K562 (cell line): Measurements from ENCODE around the gene ABCC10. TPM values are rescaled to one million over a fixed set of nuclear protein-coding genes. Genes with fewer than 3 reads are reported as not detected.

ENCODE experiments used
- ATAC-seq: fragments of 200-7000 bp; cut with Tn5 transposase; 3 replicates; pipeline ENCODE4 v1.9.1; 2020; ENCODE audit warnings: moderate library complexity
- BruUV-seq: library from RNA; stranded (reverse); fragments of 400-500 nt; replicated peaks from 2 replicates; lab custom pipeline; 2021; lab: Mats Ljungman, UMichigan
- CTCF ChIA-PET: fragments of 300-600 bp; formaldehyde crosslinking; extraction: SDS; loops from one replicate; lab custom pipeline; 2021; ENCODE audit warnings: low intra/inter-chr PET ratio; lab: Yijun Ruan, JAX
- POLR2A ChIA-PET: fragments of 300-600, 350-650 bp; sonication (Branson Sonifier 250); formaldehyde crosslinking; extraction: SDS; loops from one replicate; lab custom pipeline; 2021; ENCODE audit warnings: antibody characterized with exemption, inconsistent platforms; lab: Yijun Ruan, JAX
- DNase-seq, 4 experiments: peaks; one replicate each; pipeline versions ENCODE4 v3.0.0 to v3.0.0-alpha.2; 2011 to 2018; ENCODE audit warnings: low spot score in 3 of 4, mixed read lengths in 3 of 4; ENCODE audit errors: extremely low read depth in 1 of 4
- FAIRE-seq: peaks from 2 replicates; lab custom pipeline; 2011; peaks lifted over from hg19 to GRCh38; lab: Jason Lieb, UNC
- H2AFZ ChIP-seq: 2 replicates; pipeline ENCODE4 v1.6.0; 2011; ENCODE audit warnings: low read depth, low read length, control low read depth, inconsistent platforms
- H3K27ac ChIP-seq: fragments of 200-600 bp; 3 replicates; pipeline ENCODE4 v1.8.0; 2011; ENCODE audit warnings: low read depth, mild to moderate bottlenecking, control low read depth, inconsistent platforms, low read length, moderate library complexity, mixed read lengths; ENCODE audit errors: extremely low read depth
- H3K27me3 ChIP-seq, 2 experiments: fragments of 300-600 bp in 1 of 2; 2 replicates in 1 of 2; 3 replicates in 1 of 2; pipeline versions ENCODE4 v1.6.0 to v1.8.0; 2011; ENCODE audit warnings: inconsistent platforms in 2 of 2, low read length in 2 of 2, mild to moderate bottlenecking in 1 of 2, mixed read lengths in 1 of 2, moderate library complexity in 1 of 2; ENCODE audit not compliant: control insufficient read depth in 2 of 2, insufficient read depth in 2 of 2
- H3K36me3 ChIP-seq: fragments of 300-600 bp; 3 replicates; pipeline ENCODE4 v1.8.0; 2011; ENCODE audit warnings: mild to moderate bottlenecking, low read length, inconsistent platforms; ENCODE audit not compliant: control insufficient read depth, insufficient read depth
- H3K4me1 ChIP-seq, 2 experiments: fragments of 200-600 bp in 1 of 2; replicated peaks in 1 of 2; 2 replicates in 1 of 2; 3 replicates in 1 of 2; pipeline versions ENCODE4 v1.5.1 to v1.8.0; 2011; ENCODE audit warnings: inconsistent platforms in 2 of 2, low read length in 2 of 2, mild to moderate bottlenecking in 1 of 2, mixed read lengths in 1 of 2, moderate library complexity in 1 of 2; ENCODE audit not compliant: control insufficient read depth in 2 of 2, insufficient read depth in 2 of 2
- H3K4me2 ChIP-seq: 2 replicates; pipeline ENCODE4 v1.6.1; 2011; ENCODE audit warnings: low read length, control low read depth, inconsistent platforms, mixed read lengths; ENCODE audit not compliant: insufficient read depth
- H3K4me3 ChIP-seq: fragments of 200-600 bp; sonication (generic), shearing (Covaris generic); 2 replicates; pipeline ENCODE4 v1.5.1; 2016; ENCODE audit warnings: control low read depth, inconsistent platforms
- H3K79me2 ChIP-seq: fragments of 200-600 bp; 3 replicates; pipeline ENCODE4 v1.8.0; 2011; ENCODE audit warnings: low read length, inconsistent platforms; ENCODE audit not compliant: control insufficient read depth, insufficient read depth
- H3K9ac ChIP-seq, 2 experiments: 2 replicates each; pipeline versions ENCODE4 v1.6.0 to v1.6.1; 2011; ENCODE audit warnings: low read depth in 2 of 2, low read length in 2 of 2, control low read depth in 1 of 2, inconsistent platforms in 1 of 2, mild to moderate bottlenecking in 1 of 2, mixed read lengths in 1 of 2; ENCODE audit not compliant: insufficient read depth in 1 of 2
- H3K9me1 ChIP-seq: one replicate; pipeline ENCODE4 v1.6.0; 2011; ENCODE audit warnings: inconsistent platforms, mild to moderate bottlenecking, low read length, moderate library complexity; ENCODE audit not compliant: control insufficient read depth, insufficient read depth
- H3K9me3 ChIP-seq: replicated peaks from 2 replicates; pipeline ENCODE4 v1.5.1; 2011; ENCODE audit warnings: low read depth, low read length, inconsistent platforms; ENCODE audit not compliant: control insufficient read depth, insufficient read depth
- H4K20me1 ChIP-seq: replicated peaks from 2 replicates; pipeline ENCODE4 v1.6.1; 2011; ENCODE audit warnings: low read length, inconsistent platforms, mixed read lengths; ENCODE audit not compliant: control insufficient read depth, insufficient read depth
- CBFA2T2 ChIP-seq: fragments of 450-650 bp; conservative IDR thresholded peaks from 2 replicates; pipeline ENCODE4 v1.6.1; 2017; ENCODE audit warnings: mild to moderate bottlenecking
- CC2D1A ChIP-seq: fragments of 450-650 bp; IDR thresholded peaks from 2 replicates; pipeline ENCODE4 v1.6.1; 2017; ENCODE audit warnings: mild to moderate bottlenecking
- NFE2L1 ChIP-seq: fragments of 450-650 bp; IDR thresholded peaks from 2 replicates; pipeline ENCODE4 v1.6.1; 2016; ENCODE audit warnings: missing genetic modification characterization, low read depth, mild to moderate bottlenecking, missing compliant biosample characterization, moderate library complexity, borderline replicate concordance
- POLR2G ChIP-seq: fragments of 200-400 bp; formaldehyde crosslinking; IDR thresholded peaks from 2 replicates; pipeline ENCODE4 v1.6.1; 2017; ENCODE audit warnings: low read depth, mild to moderate bottlenecking, antibody characterized with exemption, low read length, moderate library complexity
- SP2 ChIP-seq: IDR thresholded peaks from 2 replicates; pipeline ENCODE4 v1.6.1; 2011; ENCODE audit warnings: mild to moderate bottlenecking, low read depth, low read length, moderate library complexity; ENCODE audit not compliant: poor library complexity, severe bottlenecking; ENCODE audit errors: extremely low read depth
- ZEB2 ChIP-seq: fragments of 450-650 bp; IDR thresholded peaks from 2 replicates; pipeline ENCODE4 v1.6.1; 2016
- ZNF589 ChIP-seq: fragments of 200-800 bp; sonication (Bioruptor generic); IDR thresholded peaks from 2 replicates; pipeline ENCODE4 v1.6.1; 2016; ENCODE audit warnings: low read depth, missing genetic modification characterization, missing compliant biosample characterization
- WGBS: fragments of 100-300 bp; shearing (Covaris generic); methylation state at CpG from one replicate; pipeline ENCODE4 v1.1.6; 2016; ENCODE audit warnings: low coverage, mixed read lengths; ENCODE audit not compliant: insufficient coverage; ENCODE audit errors: missing lambda C conversion rate; 5-methylcytosine and 5-hydroxymethylcytosine counted together
- in situ Hi-C: fragments of 300-500 bp; cut with MboI; formaldehyde crosslinking; loops from 4 replicates; pipeline ENCODE4 v1.15.0; 2018; ENCODE audit warnings: inconsistent platforms, mixed read lengths
- intact Hi-C: fragments of 100-400 bp; cut with micrococcal nuclease; formaldehyde crosslinking; loops from 2 replicates; pipeline ENCODE4 v1.14.2; 2022
- polyA plus RNA-seq, 8 experiments: library from polyadenylated mRNA; depleted of rRNA in 4 of 8; stranded (reverse) in 5 of 8; unstranded in 3 of 8; fragments of >200 nt; fragmentation: Nextera tagmentation in 2 of 8; fragmentation: Illumina TruSeq in 1 of 8; extraction: Ambion mirVana in 2 of 8; extraction: Trizol in 1 of 8; gene quantifications; 2 replicates each; pipeline versions ENCODE4 v1.2.1 to v1.2.3, GENCODE V29; 2011 to 2014; ENCODE audit warnings: inconsistent platforms in 1 of 8, missing spikeins in 1 of 8
- total RNA-seq, 7 experiments: library from RNA; depleted of rRNA in 6 of 7; stranded (reverse); fragments of >200 nt in 6 of 7; fragmentation: Illumina TruSeq in 2 of 7; extraction: Trizol in 2 of 7; gene quantifications; 2 replicates each; pipeline versions ENCODE4 v1.2.1 to v1.2.3, GENCODE V29; 2011 to 2021; ENCODE audit warnings: low replicate concordance in 1 of 7
- TF ChIP-seq, protein P1 (sequence below): fragments of 200-800 bp; sonication (Bioruptor generic); IDR thresholded peaks from 2 replicates; pipeline ENCODE4 v1.6.1; 2017; ENCODE audit warnings: missing genetic modification characterization, missing compliant biosample characterization

The ABCC10 gene
- total and polyA plus RNA-seq, 9 of the 15 experiments (the other 6 are each of a cell fraction or from before 2014, with no cell fraction given), result 2.4 to 29.1 (median 13.7) TPM

- Histone ChIP-seq H3K4me1 (peaks cover 0 to 6% of the 10 kb centered on the region in 2 experiments; a peak in 1 of 5 replicates), H3K36me3 (peaks cover 49% of the 10 kb centered on the region; the same call in 1 of the 3 replicates), H3K4me3 (no peak overlapping the region), H3K79me2 (no peaks in the 10 kb centered on the region), H3K4me2 (no peak overlapping the region), H3K9ac (peak overlapping the region in 1 of 2 experiments; percentile 69; a peak in 2 of 4 replicates), H4K20me1 (no peaks in the 10 kb centered on the region), H3K27ac (no peak overlapping the region), H3K9me3 (no peaks in the 10 kb centered on the region), H2AFZ (no peak overlapping the region), H3K27me3 (no peaks in the 10 kb centered on the region), H3K9me1 (no peaks in the 10 kb centered on the region)
- intact Hi-C loops, result no loop called here
- ChIA-PET CTCF (no interaction called here), POLR2A (interaction anchor here (0.7 to 1.8 kb wide), 4 partner anchors 9 to 185 kb away, joined by 4 to 6 read pairs (median 5); no protein-coding TSS in a partner anchor)
- DNase-seq (no peak), FAIRE-seq (no peak), ATAC-seq (no peak)
- 89% methylated on average over 12 of the region's 16 CpGs for WGBS
- in situ Hi-C loops, result no loop called here
- TF ChIP-seq NFE2L1 (no peak), CC2D1A (no peak), POLR2G (0 out of 2 replicates have a peak, but pooled peaks have one; percentile 41), ZNF589 (CRISPR knock-in tag) (no peak)
- BruUV-seq, result no TSS peak
Observed at GRCh38 chr6:43447604-43448003, 20.3 kb downstream of the ABCC10 start.

DNA sequence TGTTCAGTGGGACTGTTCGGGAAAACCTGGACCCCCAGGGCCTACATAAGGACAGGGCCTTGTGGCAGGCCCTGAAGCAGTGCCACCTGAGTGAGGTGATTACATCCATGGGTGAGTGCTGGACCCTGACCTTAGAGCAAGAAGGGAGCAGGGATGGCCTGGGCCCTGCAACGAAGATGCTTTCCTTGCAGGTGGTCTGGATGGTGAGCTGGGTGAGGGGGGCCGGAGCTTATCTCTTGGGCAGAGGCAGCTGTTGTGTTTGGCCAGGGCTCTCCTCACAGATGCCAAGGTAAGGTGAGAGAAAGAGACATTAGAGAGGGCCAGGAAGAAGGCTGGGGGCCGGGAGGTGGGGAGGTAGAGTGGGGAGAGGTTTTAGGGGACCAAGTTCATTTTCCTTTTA, 21.6 kb downstream of the ABCC10 start:
- Histone ChIP-seq H3K9me1 (no peaks in the 10 kb centered on the region), H3K79me2 (no peaks in the 10 kb centered on the region), H3K4me2 (no peak overlapping the region), H3K36me3 (peaks cover 38% of the 10 kb centered on the region; the same call in 1 of the 3 replicates), H3K4me1 (peaks cover 0 to 3% of the 10 kb centered on the region in 2 experiments; a peak in 1 of 5 replicates), H2AFZ (no peak overlapping the region), H3K9me3 (no peaks in the 10 kb centered on the region), H3K9ac (peak overlapping the region in 1 of 2 experiments; percentile 55; a peak in 1 of 4 replicates), H4K20me1 (no peaks in the 10 kb centered on the region), H3K27me3 (no peaks in the 10 kb centered on the region), H3K4me3 (no peak overlapping the region), H3K27ac (no peak overlapping the region)
- ATAC-seq (no peak), FAIRE-seq (no peak), DNase-seq (no peak)
- TF ChIP-seq, protein P1, sequence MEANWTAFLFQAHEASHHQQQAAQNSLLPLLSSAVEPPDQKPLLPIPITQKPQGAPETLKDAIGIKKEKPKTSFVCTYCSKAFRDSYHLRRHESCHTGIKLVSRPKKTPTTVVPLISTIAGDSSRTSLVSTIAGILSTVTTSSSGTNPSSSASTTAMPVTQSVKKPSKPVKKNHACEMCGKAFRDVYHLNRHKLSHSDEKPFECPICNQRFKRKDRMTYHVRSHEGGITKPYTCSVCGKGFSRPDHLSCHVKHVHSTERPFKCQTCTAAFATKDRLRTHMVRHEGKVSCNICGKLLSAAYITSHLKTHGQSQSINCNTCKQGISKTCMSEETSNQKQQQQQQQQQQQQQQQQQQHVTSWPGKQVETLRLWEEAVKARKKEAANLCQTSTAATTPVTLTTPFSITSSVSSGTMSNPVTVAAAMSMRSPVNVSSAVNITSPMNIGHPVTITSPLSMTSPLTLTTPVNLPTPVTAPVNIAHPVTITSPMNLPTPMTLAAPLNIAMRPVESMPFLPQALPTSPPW (CRISPR knock-in tag), result no peak
- TF ChIP-seq SP2, result no peak
- no peak for TF ChIP-seq ZEB2
- TF ChIP-seq CBFA2T2, result no peak
- WGBS, result 57% methylated on average over 3 of the region's 4 CpGs
- POLR2A ChIA-PET, result interaction anchor here (0.5 to 1.8 kb wide), 6 partner anchors 9 to 23 kb away, joined by 3 to 6 read pairs (median 4); no protein-coding TSS in a partner anchor
- no TSS peak for BruUV-seq
- in situ Hi-C loops (no loop called here), intact Hi-C loops (no loop called here)
- CTCF ChIA-PET, result no interaction called here
